ENCODE results near the gene TRIM5. TPM values are rescaled to one million over a fixed set of nuclear protein-coding genes. Genes with fewer than 3 reads are reported as not detected.

Gene TRIM5
- total RNA-seq, 1 experiment from 2014 or later: 21.9 TPM

DNA sequence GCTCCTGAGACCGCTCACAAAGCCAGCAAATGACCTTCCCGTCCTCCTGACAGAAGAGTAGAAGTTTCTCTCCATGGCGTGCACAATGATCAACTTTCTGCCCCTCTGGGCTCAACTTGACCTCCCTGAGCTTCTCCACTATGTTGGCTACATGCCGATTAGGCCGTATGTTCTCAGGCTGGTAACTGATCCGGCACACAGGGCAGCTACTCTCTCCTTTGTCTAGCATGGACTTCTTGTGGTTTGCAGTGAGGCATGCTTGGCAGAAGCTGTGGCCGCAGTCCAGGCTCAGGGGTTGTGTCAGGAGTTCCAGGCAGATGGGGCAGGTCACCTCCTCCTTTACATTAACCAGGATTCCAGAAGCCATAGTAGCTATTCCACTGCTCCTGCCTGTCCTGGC, 5.1 kb downstream of the TRIM5 start:
- H3K9me3 ChIP-seq: no peaks in the 10 kb centered on the region
- ChIA-PET CTCF (no interaction called here), POLR2A (no interaction called here)
- no peaks in the 10 kb centered on the region for H3K27me3 ChIP-seq (replicated peaks; ENCODE audit: control insufficient read depth, insufficient read depth, low read length)
- peaks cover 2% of the 10 kb centered on the region; the same call in 1 of the 2 replicates for H3K36me3 ChIP-seq (ENCODE audit: control insufficient read depth, insufficient read depth, low read length)
- peaks cover 9% of the 10 kb centered on the region for H3K4me1 Mint-ChIP-seq (ENCODE audit: low read depth, unreplicated experiment)
- TF ChIP-seq, protein P1, sequence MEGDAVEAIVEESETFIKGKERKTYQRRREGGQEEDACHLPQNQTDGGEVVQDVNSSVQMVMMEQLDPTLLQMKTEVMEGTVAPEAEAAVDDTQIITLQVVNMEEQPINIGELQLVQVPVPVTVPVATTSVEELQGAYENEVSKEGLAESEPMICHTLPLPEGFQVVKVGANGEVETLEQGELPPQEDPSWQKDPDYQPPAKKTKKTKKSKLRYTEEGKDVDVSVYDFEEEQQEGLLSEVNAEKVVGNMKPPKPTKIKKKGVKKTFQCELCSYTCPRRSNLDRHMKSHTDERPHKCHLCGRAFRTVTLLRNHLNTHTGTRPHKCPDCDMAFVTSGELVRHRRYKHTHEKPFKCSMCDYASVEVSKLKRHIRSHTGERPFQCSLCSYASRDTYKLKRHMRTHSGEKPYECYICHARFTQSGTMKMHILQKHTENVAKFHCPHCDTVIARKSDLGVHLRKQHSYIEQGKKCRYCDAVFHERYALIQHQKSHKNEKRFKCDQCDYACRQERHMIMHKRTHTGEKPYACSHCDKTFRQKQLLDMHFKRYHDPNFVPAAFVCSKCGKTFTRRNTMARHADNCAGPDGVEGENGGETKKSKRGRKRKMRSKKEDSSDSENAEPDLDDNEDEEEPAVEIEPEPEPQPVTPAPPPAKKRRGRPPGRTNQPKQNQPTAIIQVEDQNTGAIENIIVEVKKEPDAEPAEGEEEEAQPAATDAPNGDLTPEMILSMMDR (IDR thresholded peaks at IDR 0.05; ENCODE audit: insufficient read depth in 1 of 2, low read depth in 1 of 2, low read length in 1 of 2, severe bottlenecking in 1 of 2, unreplicated experiment in 1 of 2): no peak
- H3K4me3 Mint-ChIP-seq (ENCODE audit: unreplicated experiment): no peak overlapping the region
- no peak overlapping the region for H3K4me3 ChIP-seq (ENCODE audit: low read depth, low read length)
- intact Hi-C loops (cut with micrococcal nuclease; ENCODE audit: unreplicated experiment): no loop called here
- BruUV-seq (replicated peaks): no TSS peak
- 0 out of 2 replicates have a peak, but pooled peaks cover 6% of the 10 kb centered on the region for H3K4me1 ChIP-seq
- no peak overlapping the region for H3K27ac Mint-ChIP-seq (ENCODE audit: unreplicated experiment)
- DNase-seq: no peak
- no peaks in the 10 kb centered on the region for H3K9me3 Mint-ChIP-seq (ENCODE audit: unreplicated experiment)
- H3K27me3 Mint-ChIP-seq (ENCODE audit: insufficient read depth, unreplicated experiment): no peaks in the 10 kb centered on the region
- peaks cover 35% of the 10 kb centered on the region for H3K36me3 Mint-ChIP-seq (ENCODE audit: insufficient read depth, unreplicated experiment)

- no peak for DNase-seq
- no peaks in the 10 kb centered on the region for H3K9me3 Mint-ChIP-seq (ENCODE audit: unreplicated experiment)
- ChIA-PET CTCF (no interaction called here), POLR2A (no interaction called here)
- no peak overlapping the region for H3K4me3 Mint-ChIP-seq (ENCODE audit: unreplicated experiment)
- BruUV-seq (replicated peaks): no TSS peak
- Histone ChIP-seq H3K27me3 (replicated peaks; ENCODE audit: control insufficient read depth, insufficient read depth, low read length) (no peaks in the 10 kb centered on the region), H3K36me3 (ENCODE audit: control insufficient read depth, insufficient read depth, low read length) (peaks cover 2% of the 10 kb centered on the region; the same call in 1 of the 2 replicates), H3K4me3 (ENCODE audit: low read depth, low read length) (no peak overlapping the region), H3K4me1 (no peaks in the 10 kb centered on the region), H3K9me3 (no peaks in the 10 kb centered on the region)
- H3K27me3 Mint-ChIP-seq (ENCODE audit: insufficient read depth, unreplicated experiment): no peaks in the 10 kb centered on the region
- H3K27ac Mint-ChIP-seq (ENCODE audit: unreplicated experiment): no peak overlapping the region
- H3K36me3 Mint-ChIP-seq (ENCODE audit: insufficient read depth, unreplicated experiment): peaks cover 25% of the 10 kb centered on the region
- TF ChIP-seq, protein P1 (IDR thresholded peaks at IDR 0.05; ENCODE audit: insufficient read depth in 1 of 2, low read depth in 1 of 2, low read length in 1 of 2, severe bottlenecking in 1 of 2, unreplicated experiment in 1 of 2): no peak
- intact Hi-C loops (cut with micrococcal nuclease; ENCODE audit: unreplicated experiment): no loop called here
- peaks cover 6% of the 10 kb centered on the region for H3K4me1 Mint-ChIP-seq (ENCODE audit: low read depth, unreplicated experiment)
Observed at GRCh38 chr11:5674391-5674790, 10.5 kb downstream of the TRIM5 start.

- H3K36me3 ChIP-seq (ENCODE audit: control insufficient read depth, insufficient read depth, low read length): no peaks in the 10 kb centered on the region
- no peak for DNase-seq
- peaks cover 24% of the 10 kb centered on the region for H3K36me3 Mint-ChIP-seq (ENCODE audit: insufficient read depth, unreplicated experiment)
- H3K9me3 Mint-ChIP-seq (ENCODE audit: unreplicated experiment): no peaks in the 10 kb centered on the region
- H3K27me3 Mint-ChIP-seq (ENCODE audit: insufficient read depth, unreplicated experiment): no peaks in the 10 kb centered on the region
- TF ChIP-seq, protein P1 (IDR thresholded peaks at IDR 0.05; ENCODE audit: insufficient read depth in 1 of 2, low read depth in 1 of 2, low read length in 1 of 2, severe bottlenecking in 1 of 2, unreplicated experiment in 1 of 2): no peak
- no peak overlapping the region for H3K4me3 ChIP-seq (ENCODE audit: low read depth, low read length)
- H3K9me3 ChIP-seq: no peaks in the 10 kb centered on the region
- CTCF ChIA-PET: no interaction called here
- BruUV-seq (replicated peaks): no TSS peak
- no peak overlapping the region for H3K4me3 Mint-ChIP-seq (ENCODE audit: unreplicated experiment)
- POLR2A ChIA-PET: no interaction called here
- H3K4me1 Mint-ChIP-seq (ENCODE audit: low read depth, unreplicated experiment): peaks cover 6% of the 10 kb centered on the region
- H3K27me3 ChIP-seq (replicated peaks; ENCODE audit: control insufficient read depth, insufficient read depth, low read length): no peaks in the 10 kb centered on the region
- H3K27ac Mint-ChIP-seq (ENCODE audit: unreplicated experiment): no peak overlapping the region
- intact Hi-C loops (cut with micrococcal nuclease; ENCODE audit: unreplicated experiment): no loop called here
- no peaks in the 10 kb centered on the region for H3K4me1 ChIP-seq
Observed at GRCh38 chr11:5671831-5672230, 13.0 kb downstream of the TRIM5 start.
